Renal pelvis (tissue), 4 donors: Measurements from ENCODE around the gene DNMT3A. TPM values are rescaled to one million over a fixed set of nuclear protein-coding genes. Genes with fewer than 3 reads are reported as not detected.
A peak's percentile ranks its signal among the peaks of the same experiment; 100 is the strongest.

ENCODE experiments used
- DNase-seq: peaks from one replicate; pipeline ENCODE4 v3.0.0-alpha.2; 2013
- polyA plus RNA-seq, 3 donors: library from polyadenylated mRNA; unstranded; fragments of 120-200 nt; gene quantifications; one replicate each; pipeline ENCODE4 v1.2.1, GENCODE V29; 2013; ENCODE audit not compliant: insufficient read length in 3 of 3

The DNMT3A gene
- polyA plus RNA-seq, 3 donors, result 82.8 to 101 (median 95.6) TPM

DNA sequence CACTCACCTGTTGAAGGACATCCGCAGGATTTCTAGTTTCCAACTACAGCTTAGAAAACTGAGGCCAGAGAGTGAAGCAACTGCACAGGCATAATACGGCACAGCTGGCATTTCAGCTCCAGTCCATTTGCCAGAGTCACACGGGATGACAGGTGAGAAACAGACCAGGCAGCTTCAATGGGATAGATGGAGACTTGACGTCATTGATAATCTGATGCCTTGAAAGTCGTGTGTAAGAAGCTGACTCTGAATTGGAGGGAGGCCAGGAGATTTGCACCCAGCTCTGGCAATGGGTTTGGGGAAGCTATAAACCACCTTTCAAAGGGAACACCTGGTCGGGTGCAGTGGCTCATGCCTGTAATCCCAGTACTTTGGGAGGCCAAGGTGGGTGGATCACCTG is 12.4 kb upstream of the DNMT3A start:
- DNase-seq, result no peak

DNA sequence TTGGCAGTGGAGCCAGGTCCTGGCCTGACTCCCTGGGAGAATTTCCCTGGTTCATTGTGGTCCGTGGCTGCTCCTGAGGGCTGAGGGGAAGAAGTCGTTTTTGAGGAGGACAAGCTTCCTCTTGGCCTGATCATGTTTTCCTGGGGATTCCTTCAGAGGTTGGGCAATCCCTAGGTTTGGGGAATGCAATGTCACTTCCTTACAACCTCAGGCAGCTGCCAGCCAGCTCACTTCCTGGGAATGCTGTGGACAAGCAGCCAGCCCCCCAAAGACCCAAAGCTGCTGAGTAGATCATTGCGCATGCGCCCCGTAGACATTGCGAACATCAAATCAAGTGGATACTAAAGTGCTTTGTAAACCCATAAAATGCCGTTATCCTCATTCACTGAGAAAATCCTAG is 7.7 kb upstream of the DNMT3A start:
- DNase-seq, result no peak

DNA sequence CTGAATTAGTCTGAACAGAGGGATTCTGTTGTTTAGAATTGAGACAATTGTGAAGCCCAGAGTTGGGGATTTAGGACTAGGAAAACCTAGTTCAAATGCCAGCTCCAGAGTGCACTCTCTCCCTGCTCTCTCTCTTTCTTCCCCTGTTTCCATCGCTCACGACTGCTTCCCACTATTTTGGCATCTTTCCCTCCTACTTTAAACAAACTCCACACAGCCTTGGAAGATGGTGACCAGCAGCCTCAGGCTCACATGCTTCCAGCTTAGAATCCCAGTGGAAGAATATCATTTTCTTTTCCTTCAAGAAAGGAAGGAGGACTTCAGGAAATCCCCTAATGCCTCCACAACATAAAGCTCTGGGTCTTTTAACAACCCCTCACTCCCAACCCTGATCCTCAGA is 6.1 kb upstream of the DNMT3A start:
- DNase-seq, result no peak

DNA sequence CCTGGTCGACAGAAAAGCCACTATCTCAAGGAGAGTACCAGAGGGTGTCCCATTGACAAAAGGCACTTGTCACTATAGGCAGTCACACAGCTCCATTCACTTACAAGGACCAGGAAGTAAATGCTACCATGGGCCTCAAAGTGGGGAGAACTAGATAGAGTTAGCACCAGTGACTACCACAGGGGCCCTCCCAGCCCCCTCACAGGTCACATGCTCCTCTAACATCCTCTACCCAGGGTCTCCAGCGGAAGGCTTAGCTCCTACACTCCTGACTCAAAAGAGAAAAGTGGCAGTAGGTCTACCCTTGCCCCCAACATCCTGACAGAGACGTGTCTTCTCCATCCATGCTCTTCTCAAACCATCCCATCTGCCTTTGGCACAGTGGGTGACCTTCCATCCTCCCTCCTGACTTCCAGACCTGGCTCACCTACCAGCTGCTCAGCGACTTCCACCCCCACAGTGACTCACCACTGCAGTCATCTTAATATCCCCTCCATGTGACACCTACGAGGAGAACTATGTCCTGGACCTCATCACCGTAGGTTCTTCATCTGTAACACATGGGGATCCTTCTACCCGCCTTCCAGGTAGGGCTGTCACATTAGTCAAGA is 5.6 kb upstream of the DNMT3A start:
- no peak for DNase-seq

- DNase-seq, result no peak
Measured at GRCh38 chr2:25343187-25343825, 1.6 kb upstream of the DNMT3A start.

DNA sequence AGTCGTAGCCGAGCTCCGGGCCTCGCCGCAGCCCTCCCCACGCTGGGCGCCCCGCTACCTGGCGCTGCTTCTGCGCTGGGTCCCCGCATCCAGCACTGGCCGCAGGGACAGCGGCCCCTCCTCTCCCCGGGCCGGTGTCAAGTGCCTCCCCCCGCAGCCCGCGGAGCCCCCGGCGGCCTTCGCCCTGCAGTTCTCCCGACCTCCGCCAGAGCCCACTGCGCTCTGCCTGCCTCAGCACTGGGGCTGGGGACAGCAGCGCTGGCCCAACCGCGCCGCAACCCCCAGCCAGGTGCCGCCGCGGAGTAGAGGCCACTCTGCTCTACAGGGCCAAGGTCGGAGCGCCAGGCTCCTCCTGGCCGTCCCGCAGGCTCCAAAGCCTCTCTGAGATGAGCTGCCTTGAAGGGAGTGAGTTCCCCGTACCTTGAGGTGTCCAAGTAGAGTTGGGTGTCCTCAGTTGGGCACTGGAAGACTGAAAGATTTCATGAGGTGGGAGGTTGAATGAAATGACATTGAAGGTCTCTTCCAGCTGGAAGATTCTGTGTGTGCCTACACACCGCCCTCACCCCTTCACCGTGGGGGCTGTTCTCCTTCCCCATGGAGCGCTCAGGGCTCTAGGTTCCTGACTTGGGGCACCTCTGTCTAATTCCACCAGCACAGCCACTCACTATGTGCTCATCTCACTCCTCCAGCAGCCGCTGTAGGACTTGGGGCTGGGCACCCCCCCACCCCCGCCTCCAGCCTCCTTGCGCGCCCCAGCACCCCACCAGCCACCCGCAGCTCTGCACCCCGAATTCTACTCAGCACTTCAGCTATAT is 854 bp upstream of the DNMT3A start:
- peak; percentile 87 for DNase-seq

- peak; percentile 39 for DNase-seq
Measured at GRCh38 chr2:25341011-25341727, 556 bp downstream of the DNMT3A start.

DNA sequence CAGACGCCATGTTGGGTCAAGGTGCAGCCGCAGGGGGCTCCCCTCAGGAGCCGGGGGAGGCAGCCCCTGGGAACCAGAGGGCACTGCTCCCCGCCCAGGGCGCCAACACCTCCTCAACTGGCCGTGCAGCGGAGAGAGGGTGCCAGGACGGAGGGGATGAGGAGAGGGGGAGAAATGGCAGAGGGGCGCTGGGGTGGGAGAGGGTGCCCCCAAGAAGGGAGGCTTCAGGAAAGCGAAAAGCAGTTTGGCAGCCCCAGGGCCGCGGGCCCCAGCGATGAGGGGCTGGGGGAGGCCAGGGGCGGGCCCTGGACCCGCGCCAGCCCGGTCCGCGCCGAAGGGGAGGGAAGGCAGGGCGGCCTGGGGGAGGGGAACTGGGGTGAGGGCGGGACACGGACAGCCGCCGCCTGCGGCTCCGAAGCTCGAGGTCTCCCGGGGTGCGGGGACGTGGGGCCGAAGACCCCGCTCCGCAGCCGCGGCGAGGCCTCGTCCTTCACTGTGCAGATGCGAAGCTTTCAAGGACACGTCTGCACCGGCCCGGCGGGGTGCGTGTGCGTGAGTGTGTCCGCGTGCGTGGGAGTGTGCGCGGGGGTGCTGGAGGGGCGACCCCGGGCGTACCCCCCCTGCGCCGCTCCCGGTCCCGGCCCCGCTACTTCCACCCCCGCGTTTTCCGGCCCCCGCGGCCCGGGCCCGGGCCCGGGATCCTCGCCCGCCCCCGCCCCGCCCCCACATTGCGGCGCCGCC is 1.4 kb downstream of the DNMT3A start:
- peak; percentile 41 for DNase-seq

DNA sequence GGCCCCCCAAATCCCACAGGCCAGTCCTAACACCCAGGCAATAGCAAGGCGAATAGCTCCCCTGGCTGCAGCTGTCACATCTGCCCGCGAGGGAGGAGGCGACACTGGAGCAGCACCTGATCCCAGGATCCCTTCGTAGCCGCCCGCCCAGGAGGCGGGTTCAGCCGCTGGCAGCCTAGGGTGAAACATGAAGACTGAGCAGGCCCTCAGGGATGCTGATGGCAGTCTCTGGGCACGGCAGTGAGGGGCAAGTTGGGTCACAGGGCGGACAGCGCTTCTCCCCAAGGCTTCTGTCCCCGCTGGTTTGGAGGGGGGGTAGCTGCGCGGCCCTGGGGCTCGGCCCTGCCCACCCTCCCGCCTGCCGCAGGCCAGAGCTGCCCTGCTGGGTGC is 1.9 kb downstream of the DNMT3A start:
- no peak for DNase-seq

GRCh38 chr2:25339211-25339674 is 2.5 kb downstream of the DNMT3A start:
- no peak for DNase-seq

DNA sequence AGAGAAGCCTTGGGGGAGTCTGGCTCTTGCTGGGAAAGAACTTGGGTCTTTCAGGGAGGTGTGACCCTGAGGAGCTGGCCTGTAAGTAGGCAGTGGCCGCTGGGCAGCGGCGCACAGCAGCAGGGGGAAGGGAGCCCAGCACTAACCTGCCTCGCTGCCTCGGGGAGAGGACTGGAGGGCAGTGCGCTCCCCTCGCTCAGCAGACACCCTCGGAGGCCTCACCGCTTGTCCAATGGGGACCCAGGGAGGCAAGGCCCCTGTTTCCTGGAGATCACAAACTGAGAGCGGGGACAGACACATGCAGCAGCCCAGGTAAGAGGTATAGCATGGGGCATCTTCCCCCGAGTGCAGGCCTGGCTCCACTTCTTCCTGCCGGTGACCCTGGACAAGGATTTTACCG is 3.3 kb downstream of the DNMT3A start:
- DNase-seq, result no peak

- no peak for DNase-seq
Measured at GRCh38 chr2:25337891-25338290, 3.8 kb downstream of the DNMT3A start.

- no peak for DNase-seq
Measured at GRCh38 chr2:25337276-25337675, 4.4 kb downstream of the DNMT3A start.

GRCh38 chr2:25336383-25336841 is 5.3 kb downstream of the DNMT3A start:
- no peak for DNase-seq

DNA sequence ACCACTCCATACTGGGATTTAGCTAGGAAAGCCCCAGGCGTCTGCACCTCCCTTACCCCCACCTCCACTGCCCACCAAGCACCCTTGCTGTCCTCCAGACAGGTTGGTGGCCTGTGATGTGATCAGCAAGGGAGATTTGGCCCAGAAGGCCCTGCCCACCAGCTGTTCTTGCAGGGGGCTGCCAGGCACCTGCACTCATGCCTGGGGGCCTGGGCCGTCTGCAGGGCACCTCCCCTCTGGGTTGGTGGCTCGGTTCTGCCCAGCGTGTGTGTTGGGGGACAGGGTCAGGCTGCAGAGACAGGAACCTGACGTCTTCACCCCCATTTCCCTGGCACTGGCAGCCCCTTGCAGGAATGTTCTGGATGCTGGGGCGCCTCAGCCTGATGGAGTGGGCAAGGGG is 5.8 kb downstream of the DNMT3A start:
- DNase-seq, result no peak

- DNase-seq, result no peak
Measured at GRCh38 chr2:25335204-25335603, 6.5 kb downstream of the DNMT3A start.

DNA sequence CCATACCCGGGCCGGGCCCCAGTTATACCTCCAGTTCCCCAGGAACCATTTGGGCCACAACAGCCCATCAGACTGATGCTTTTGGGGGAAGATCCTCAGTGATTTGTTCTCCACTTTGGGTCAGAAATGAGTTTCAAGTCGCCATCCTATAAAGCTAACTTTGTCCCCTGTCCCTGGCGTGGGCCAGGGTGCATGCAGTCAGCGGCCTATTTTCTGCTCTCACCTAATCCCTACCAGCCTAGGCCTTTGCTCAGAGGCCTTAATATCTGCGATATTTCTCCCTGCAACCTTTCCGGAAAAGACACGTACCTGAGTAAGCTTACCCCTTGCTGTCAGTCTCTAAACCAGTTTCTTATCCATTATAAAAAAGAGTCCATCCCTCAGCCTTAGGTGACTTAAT is 7.2 kb downstream of the DNMT3A start:
- no peak for DNase-seq

- no peak for DNase-seq
Measured at GRCh38 chr2:25333981-25334380, 7.7 kb downstream of the DNMT3A start.

DNA sequence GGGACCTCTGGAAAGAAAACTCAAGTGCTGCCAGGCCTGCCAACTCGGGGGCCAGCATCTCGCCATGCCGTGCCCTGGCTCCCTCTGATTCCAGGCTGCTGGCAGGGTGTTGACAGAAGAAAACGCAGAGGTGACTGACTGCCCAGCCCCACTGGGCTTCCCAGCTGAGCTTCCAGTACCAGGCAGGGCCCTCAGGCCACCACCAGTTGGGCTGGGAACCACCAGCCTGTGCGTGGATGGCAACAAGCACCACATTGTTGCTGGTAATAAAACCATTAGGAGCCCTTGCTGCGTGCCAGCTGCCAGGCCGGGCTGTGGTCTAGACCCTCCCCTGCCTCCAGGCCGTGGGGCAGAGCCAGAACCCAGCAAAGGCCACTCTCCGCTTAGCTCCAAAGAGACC is 9.2 kb downstream of the DNMT3A start:
- DNase-seq, result no peak

DNA sequence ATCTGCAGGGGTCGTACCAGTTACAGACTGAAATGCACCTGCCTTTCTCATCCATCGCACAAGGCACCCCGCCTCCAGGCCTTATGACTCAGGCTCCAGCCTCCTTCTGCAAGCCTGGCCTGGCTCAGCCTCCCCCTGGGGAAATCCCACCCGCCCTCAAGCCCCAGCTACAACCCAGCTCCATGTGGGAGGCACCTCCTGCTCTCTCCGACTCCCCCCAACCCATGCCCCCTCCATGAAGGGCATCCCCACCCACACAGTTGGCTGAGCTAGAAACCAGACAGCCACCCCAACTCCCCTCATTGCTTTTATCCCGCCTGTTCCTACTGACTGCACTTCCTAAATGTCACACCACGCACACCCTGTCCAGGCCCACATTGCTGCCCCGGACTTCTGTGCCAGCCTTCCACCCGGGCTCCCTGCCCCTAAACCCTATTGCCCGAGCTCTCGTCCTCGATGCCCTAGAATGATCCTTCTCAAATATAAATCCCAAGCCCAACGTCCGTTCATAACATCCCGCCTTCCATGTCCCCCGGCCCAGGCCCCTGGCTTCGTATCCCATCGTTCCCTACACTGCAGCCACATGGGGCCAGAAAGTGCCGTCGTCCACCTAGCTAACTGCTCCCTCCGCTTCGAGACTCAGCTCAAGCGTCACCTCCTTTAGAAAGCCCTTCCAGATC is 9.9 kb downstream of the DNMT3A start:
- DNase-seq, result no peak

- no peak for DNase-seq
Measured at GRCh38 chr2:25330937-25331336, 10.8 kb downstream of the DNMT3A start.
